ENCODE data around the gene PRKAG1.

The PRKAG1 gene

GRCh38 chr12:49051777-49052438 is 33.3 kb upstream of the PRKAG1 start:
- H3K36me3 Mint-ChIP-seq (ENCODE audit: low read depth): peaks cover 78% of the 10 kb centered on the region
- H3K4me1 Mint-ChIP-seq: peaks cover 15% of the 10 kb centered on the region
- no peak for TF ChIP-seq CTCF (IDR thresholded peaks at IDR 0.05; ENCODE audit: unreplicated experiment in 3 of 3)
- H3K27me3 Mint-ChIP-seq (ENCODE audit: low read depth): no peaks in the 10 kb centered on the region
- H3K9me3 Mint-ChIP-seq: no peaks in the 10 kb centered on the region
- no peak overlapping the region for H3K4me3 Mint-ChIP-seq
- no peak overlapping the region for H3K27ac Mint-ChIP-seq

GRCh38 chr12:49051373-49051764 is 32.8 kb upstream of the PRKAG1 start:
- no peaks in the 10 kb centered on the region for H3K27me3 Mint-ChIP-seq (ENCODE audit: low read depth)
- no peak overlapping the region for H3K4me3 Mint-ChIP-seq
- H3K36me3 Mint-ChIP-seq (ENCODE audit: low read depth): peaks cover 83% of the 10 kb centered on the region
- no peaks in the 10 kb centered on the region for H3K9me3 Mint-ChIP-seq
- no peak overlapping the region for H3K27ac Mint-ChIP-seq
- TF ChIP-seq CTCF (IDR thresholded peaks at IDR 0.05; ENCODE audit: unreplicated experiment in 3 of 3): no peak
- peaks cover 10% of the 10 kb centered on the region for H3K4me1 Mint-ChIP-seq

GRCh38 chr12:49050507-49051372 is 32.2 kb upstream of the PRKAG1 start:
- Mint-ChIP-seq H3K27me3 (ENCODE audit: low read depth) (no peaks in the 10 kb centered on the region), H3K27ac (no peak overlapping the region), H3K4me1 (peaks cover 4% of the 10 kb centered on the region), H3K4me3 (no peak overlapping the region), H3K36me3 (ENCODE audit: low read depth) (peaks cover 86% of the 10 kb centered on the region), H3K9me3 (no peaks in the 10 kb centered on the region)
- no peak for TF ChIP-seq CTCF (IDR thresholded peaks at IDR 0.05; ENCODE audit: unreplicated experiment in 3 of 3)

DNA sequence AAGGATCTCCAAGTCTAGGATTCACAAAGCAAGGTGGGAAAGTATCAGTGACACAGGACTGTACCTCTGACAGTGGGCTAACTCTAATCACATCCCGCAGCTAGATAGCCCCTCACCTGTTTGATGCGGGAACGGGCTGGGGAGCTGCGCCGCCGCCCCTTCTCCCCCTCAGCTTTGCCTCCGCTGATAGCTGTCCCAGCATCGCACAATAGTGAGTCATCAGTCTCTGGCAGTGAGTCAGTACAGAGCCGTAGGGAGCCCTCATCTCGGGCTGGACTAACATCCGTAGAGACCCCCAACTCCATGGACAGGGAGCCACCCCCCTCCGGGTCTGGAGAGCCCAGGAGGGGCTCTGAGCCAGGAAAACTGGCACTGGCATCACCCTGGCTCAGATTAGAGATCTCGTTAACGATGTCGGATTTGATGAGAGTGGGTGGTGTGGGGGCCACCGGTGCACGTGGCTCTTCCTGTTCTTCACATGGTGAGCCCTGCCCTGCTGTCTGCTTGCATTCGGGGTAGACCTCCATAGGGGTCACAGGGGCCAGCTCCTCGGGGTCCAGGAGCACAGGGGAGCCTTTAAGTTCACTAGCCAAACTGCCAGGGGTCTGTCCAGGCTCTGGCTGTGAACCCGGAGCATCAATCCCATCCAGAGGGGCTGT is 31.1 kb upstream of the PRKAG1 start:
- no peaks in the 10 kb centered on the region for H3K9me3 Mint-ChIP-seq
- H3K27ac Mint-ChIP-seq: no peak overlapping the region
- H3K27me3 Mint-ChIP-seq (ENCODE audit: low read depth): no peaks in the 10 kb centered on the region
- no peak for TF ChIP-seq CTCF (IDR thresholded peaks at IDR 0.05; ENCODE audit: unreplicated experiment in 3 of 3)
- H3K36me3 Mint-ChIP-seq (ENCODE audit: low read depth): peaks cover 90% of the 10 kb centered on the region
- no peaks in the 10 kb centered on the region for H3K4me1 Mint-ChIP-seq
- no peak overlapping the region for H3K4me3 Mint-ChIP-seq

DNA sequence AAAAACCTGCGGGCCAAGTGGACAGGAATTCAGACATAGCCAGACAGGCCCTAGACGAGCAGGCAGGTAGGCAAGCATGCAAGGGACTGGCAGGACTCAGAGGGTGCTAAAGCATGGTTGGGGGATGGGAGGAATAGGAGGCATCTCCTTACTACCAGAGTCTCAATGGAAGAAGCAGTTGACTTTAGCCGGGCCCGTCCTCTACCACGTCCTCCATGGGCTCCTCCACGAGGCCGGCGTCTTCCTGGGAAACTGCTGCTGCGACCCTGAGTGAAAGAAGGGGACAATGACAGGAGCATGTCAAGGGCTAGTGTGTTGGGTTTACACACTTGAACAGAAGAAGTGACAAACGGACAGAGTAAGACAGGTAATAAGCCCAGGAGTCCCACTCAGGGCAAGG is 30.4 kb upstream of the PRKAG1 start:
- Mint-ChIP-seq H3K4me3 (no peak overlapping the region), H3K9me3 (no peaks in the 10 kb centered on the region), H3K36me3 (ENCODE audit: low read depth) (peaks cover 90% of the 10 kb centered on the region), H3K4me1 (no peaks in the 10 kb centered on the region), H3K27me3 (ENCODE audit: low read depth) (no peaks in the 10 kb centered on the region), H3K27ac (no peak overlapping the region)
- no peak for TF ChIP-seq CTCF (IDR thresholded peaks at IDR 0.05; ENCODE audit: unreplicated experiment in 3 of 3)

All from nephron (organoid).